Fibroblast of peridontal ligament (primary cell): Measurements from ENCODE around the gene RPS3.
"Not testable (repeated sequence)": the region's sequence is repeated elsewhere in the genome, so short reads cannot be mapped to it uniquely, and the experiment has no call there.

Source experiments
- DNase-seq: peaks from one replicate; pipeline ENCODE4 v3.0.0-alpha.2; 2010; ENCODE audit errors: extremely low read depth

Gene RPS3

GRCh38 chr11:75380245-75380644, 19.1 kb upstream of the RPS3 start:
- no peak for DNase-seq

GRCh38 chr11:75380716-75381420, 18.4 kb upstream of the RPS3 start:
- no peak for DNase-seq

DNA sequence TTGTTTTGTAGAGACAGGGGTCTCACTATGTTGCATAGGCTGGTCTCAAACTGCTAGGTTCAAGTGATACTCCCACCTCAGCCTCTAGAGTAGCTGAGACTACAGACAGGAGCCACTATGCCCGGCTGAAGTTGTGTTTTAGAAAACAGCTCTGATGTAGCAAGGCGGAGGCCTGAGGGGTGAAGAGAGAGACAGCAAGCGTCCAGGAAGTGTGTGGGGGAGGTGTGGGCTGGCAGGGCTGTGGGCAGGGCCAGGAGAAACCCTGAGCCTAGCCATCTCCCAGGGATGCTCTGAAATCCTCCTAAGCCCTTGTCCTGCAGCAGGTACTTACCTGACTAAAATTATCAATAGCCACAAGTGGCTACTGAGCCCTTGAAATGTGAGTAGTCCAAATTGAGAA, 16.1 kb upstream of the RPS3 start:
- DNase-seq, result no peak

DNA sequence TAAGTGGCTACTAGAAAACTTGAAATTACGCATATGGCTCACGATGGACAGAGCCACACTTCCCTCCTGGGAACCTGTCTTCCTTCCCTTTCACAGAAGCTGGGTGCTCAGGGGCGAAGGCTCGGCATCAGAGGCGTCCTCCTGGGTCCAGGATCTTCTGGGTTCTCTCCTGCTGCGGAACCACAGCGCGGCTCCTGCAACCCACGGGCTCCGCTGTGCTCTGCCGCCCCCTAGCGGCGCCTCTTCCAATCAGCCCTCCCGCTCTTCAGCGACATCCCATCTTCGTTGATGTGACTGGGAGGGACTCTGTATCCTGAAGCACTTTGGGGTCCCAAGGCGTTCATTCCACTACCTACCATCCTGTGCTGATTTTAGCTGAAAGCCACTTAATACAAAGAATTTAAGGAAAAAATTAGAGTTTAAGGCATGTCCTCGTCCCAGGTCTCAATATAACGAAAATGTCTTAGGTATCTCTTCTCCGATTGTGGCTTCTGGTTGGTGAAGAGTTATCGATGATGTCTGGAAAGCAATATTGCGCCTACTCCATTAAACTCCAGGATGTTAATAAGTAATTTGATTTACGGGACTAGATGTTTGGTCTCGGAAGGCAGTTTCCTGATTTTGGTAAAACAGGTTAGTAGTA, 14.8 kb upstream of the RPS3 start:
- peak; percentile 62 for DNase-seq

DNA sequence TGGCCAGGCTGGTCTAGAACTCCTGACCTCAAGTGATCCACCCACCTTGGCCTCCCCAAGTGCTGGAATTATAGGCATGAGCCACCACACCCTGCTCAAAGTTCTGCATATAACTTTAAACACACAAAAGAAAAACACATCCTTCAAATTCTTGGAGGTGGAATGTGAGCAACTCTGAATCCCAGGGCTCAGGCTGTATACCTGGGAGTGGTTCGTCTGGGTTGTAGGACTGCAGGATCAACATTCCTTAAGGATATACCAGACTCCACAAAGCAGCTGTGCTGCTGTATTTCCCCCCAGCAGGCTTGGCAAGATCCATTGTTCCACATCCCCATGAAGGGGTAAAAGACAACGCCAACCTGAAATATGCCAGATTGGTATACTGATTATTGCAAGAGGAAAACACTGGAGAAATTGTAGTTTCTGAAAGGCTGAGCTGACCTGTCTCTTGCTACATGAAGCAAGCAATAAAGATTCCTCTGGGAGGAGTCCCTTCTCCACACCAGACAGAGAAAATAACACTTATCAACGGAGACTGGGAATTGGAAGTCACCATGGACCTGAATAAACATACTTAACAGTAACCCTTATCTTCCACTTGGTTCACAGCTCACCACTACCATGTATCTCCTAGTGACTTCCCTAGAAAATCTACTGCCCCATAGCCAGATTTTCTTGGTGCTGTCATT, 12.2 kb upstream of the RPS3 start:
- no peak for DNase-seq

GRCh38 chr11:75387736-75388294, 11.5 kb upstream of the RPS3 start:
- DNase-seq, result no peak

DNA sequence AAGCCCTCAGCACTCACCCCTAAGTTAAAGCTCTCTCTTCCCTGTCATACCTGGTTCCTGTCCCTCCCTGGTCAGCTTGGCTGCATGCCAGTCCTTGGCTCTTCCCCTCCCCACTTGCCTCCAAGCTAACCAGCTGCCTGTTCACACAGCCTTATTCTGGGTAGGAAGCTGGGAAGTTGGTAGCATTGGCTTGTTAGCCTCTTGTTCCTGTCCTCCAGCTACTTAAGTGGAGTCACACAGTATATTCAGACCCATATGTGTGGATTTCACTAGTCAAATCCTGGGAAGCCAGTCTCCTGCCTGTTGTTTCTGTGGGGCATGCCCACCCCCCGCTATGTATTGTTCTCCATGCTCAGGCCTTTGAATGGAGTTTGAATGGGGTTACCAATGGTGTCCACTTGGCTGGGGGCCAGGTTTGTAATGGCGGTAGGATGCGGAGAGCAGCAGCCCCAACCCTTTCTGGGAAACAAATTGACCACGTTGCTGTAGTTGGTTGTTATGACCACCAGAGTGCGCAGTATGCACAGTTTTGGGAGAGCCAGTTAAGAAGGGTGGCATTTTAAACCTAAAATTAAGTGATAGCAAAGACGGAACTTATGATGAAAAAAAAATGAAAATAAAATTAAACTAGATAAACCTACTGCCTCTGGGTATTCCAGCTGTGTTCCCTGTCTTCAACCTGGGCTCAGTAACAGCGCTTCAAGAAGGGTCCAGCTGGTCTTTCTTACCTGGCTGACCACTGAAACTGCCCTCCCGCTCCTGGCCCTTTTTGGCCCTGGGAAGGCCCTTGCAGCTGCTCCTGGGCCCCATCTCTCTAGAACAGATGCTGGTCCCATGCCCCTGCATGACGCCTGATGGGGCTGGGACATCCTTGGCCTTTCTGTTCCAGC, 10.7 kb upstream of the RPS3 start:
- peak; percentile 85 for DNase-seq

- no peak for DNase-seq
Observed at GRCh38 chr11:75389276-75389605, 10.1 kb upstream of the RPS3 start.

- DNase-seq, result no peak
Observed at GRCh38 chr11:75389925-75390324, 9.4 kb upstream of the RPS3 start.

DNA sequence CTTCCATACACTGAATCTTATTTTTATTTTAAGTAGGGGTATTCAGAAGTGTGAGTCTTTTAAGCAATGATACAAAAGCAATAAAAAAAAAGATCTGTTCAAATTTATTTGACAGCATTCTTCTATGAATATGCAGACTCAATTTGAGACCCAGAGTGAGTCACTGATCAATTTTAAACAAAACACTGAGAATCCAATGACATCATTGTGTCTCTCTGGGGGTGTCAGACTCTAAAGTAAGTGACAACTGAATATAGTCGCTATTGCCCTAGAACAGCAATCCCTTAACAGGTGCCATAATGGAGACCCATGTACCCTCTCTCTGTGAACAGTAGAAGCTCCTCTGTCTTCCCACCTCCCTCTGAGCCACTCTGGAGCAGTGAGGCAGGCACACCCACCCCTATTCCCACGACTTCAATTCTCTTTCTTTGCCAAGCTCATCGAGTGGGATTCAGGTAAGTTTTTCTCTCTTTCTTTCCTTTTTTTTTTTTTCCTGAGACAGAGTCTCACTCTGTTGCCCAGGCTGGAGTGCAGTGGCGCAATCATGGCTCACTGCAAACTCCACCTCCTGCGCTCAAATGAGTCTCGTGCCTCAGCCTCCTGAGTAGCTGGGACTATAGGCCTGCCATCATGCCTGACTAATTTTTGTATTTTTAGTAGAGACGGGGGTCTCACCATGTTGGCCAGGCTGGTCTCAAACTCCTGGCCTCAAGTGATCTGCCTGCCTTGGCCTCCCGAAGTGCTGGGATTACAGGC, 5.1 kb upstream of the RPS3 start:
- no peak for DNase-seq

GRCh38 chr11:75398906-75399305, 412 bp upstream of the RPS3 start:
- no peak for DNase-seq

- DNase-seq, result peak; percentile 33
Observed at GRCh38 chr11:75400146-75400865, 988 bp downstream of the RPS3 start.

DNA sequence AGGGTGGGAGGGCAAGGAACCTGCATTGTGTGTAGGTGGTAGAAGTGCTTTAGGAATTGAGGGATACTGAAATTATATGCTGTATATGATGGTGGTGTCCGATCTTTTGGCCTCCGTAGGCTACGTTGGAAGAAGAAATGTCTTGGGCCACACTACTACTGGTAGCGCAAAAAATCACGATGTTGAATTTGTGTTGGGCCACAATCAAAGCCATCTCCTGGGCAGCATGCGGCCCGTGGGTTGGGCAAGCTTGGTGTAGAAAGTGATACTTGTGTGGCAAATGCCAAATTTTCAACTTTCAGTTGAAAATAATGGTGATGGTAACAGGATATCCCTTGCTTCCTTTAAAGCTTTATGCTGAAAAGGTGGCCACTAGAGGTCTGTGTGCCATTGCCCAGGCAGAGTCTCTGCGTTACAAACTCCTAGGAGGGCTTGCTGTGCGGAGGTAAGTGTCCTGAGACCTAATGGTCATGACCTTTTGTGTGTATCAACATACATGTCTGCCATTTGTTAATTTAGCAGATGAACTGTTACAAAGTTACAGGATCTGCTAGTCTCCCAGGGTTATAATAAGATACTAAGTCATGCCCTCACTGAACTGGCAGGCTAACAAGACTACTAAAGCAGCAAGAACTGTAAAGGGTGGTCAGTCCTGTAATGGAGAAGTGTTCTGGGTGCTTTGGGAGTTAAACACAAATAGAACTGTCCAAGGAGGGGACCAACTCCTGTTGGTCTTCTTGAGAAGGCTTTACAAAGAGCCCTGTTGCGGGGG, 2.9 kb downstream of the RPS3 start:
- no peak for DNase-seq

GRCh38 chr11:75403037-75403436, 3.7 kb downstream of the RPS3 start:
- DNase-seq, result no peak

GRCh38 chr11:75403983-75404658, 4.8 kb downstream of the RPS3 start:
- no peak for DNase-seq

DNA sequence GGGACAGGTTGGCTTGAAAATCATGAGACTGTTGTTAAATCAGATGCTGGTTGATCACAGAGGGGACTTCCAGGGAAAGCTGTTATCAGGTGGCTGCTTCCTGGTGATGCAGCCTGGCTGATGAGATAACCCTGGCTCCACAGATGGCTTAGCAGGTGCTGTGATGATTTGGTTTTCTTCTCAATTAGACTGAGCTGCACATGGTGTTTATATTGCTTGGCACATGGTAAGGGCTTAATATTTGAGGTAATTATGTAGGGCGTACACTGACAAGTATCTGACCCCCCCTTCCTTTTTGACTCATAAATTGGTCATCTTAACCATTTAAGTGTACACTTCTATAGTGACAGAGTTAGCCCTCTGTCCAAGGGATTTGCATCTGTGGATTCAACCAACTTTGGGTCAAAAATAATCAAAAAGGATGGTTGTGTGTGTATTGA, 7.0 kb downstream of the RPS3 start:
- no peak for DNase-seq

GRCh38 chr11:75408957-75409219, 9.6 kb downstream of the RPS3 start:
- no peak for DNase-seq

GRCh38 chr11:75409971-75410370, 10.7 kb downstream of the RPS3 start:
- not testable (repeated sequence) for DNase-seq

- DNase-seq, result not testable (repeated sequence)
Observed at GRCh38 chr11:75413146-75413545, 13.8 kb downstream of the RPS3 start.
